Trophoblast cell (in vitro differentiated cells and primary cell): Measurements from ENCODE around the gene PPP6C.
A peak's percentile ranks its signal among the peaks of the same experiment; 100 is the strongest.
"Not testable (repeated sequence)": the region's sequence is repeated elsewhere in the genome, so short reads cannot be mapped to it uniquely, and the experiment has no call there.

Source experiments
- DNase-seq, 2 donors: peaks; one replicate each; pipeline ENCODE4 v3.0.0-alpha.2; 2016
- H2AFZ ChIP-seq: 2 replicates; pipeline ENCODE4 v1.6.1; 2013; ENCODE audit warnings: low read length, moderate library complexity, mild to moderate bottlenecking; ENCODE audit not compliant: insufficient read depth, poor library complexity
- H2AK5ac ChIP-seq: 2 replicates; pipeline ENCODE4 v1.6.1; 2013; ENCODE audit warnings: mild to moderate bottlenecking, low read length
- H2BK120ac ChIP-seq: 2 replicates; pipeline ENCODE4 v1.6.1; 2013; ENCODE audit warnings: low read length, mild to moderate bottlenecking, moderate library complexity; ENCODE audit not compliant: insufficient read depth, poor library complexity
- H2BK12ac ChIP-seq: 2 replicates; pipeline ENCODE4 v1.6.1; 2013; ENCODE audit warnings: mild to moderate bottlenecking, low read length, moderate library complexity
- H2BK5ac ChIP-seq: 2 replicates; pipeline ENCODE4 v1.6.1; 2013; ENCODE audit warnings: low read length, low read depth, moderate library complexity, mild to moderate bottlenecking; ENCODE audit not compliant: poor library complexity
- H3K14ac ChIP-seq: 2 replicates; pipeline ENCODE4 v1.6.1; 2013; ENCODE audit warnings: mild to moderate bottlenecking, low read length
- H3K18ac ChIP-seq: 2 replicates; pipeline ENCODE4 v1.6.1; 2013; ENCODE audit warnings: mild to moderate bottlenecking, low read length
- H3K23ac ChIP-seq: 2 replicates; pipeline ENCODE4 v1.6.1; 2013; ENCODE audit warnings: low read length
- H3K27ac ChIP-seq: 2 replicates; pipeline ENCODE4 v1.5.1; 2013; ENCODE audit warnings: low read depth, mild to moderate bottlenecking, inconsistent platforms, low read length, moderate library complexity
- H3K27me3 ChIP-seq: 2 replicates; pipeline ENCODE4 v1.6.1; 2013; ENCODE audit warnings: inconsistent platforms, mild to moderate bottlenecking, low read length, moderate library complexity; ENCODE audit not compliant: insufficient read depth
- H3K36me3 ChIP-seq, 2 experiments: 1 replicate in 1 of 2; 2 replicates in 1 of 2; pipeline ENCODE4 v1.6.1; 2013; ENCODE audit warnings: low read length in 2 of 2, mild to moderate bottlenecking in 2 of 2, moderate library complexity in 1 of 2; ENCODE audit not compliant: insufficient read depth in 2 of 2, control insufficient read depth in 1 of 2
- H3K4ac ChIP-seq: 2 replicates; pipeline ENCODE4 v1.6.1; 2013; ENCODE audit warnings: low read depth, mild to moderate bottlenecking, low read length, moderate library complexity
- H3K4me1 ChIP-seq, 2 experiments: 1 replicate in 1 of 2; 2 replicates in 1 of 2; pipeline ENCODE4 v1.6.1; 2013; ENCODE audit warnings: low read length in 2 of 2, mild to moderate bottlenecking in 2 of 2, moderate library complexity in 1 of 2; ENCODE audit not compliant: insufficient read depth in 2 of 2, control insufficient read depth in 1 of 2
- H3K4me2 ChIP-seq: 2 replicates; pipeline ENCODE4 v1.6.1; 2013; ENCODE audit warnings: inconsistent platforms, mild to moderate bottlenecking, low read length, moderate library complexity
- H3K4me3 ChIP-seq: 2 replicates; pipeline ENCODE4 v1.5.1; 2013; ENCODE audit warnings: mild to moderate bottlenecking, low read depth, low read length, inconsistent platforms
- H3K79me1 ChIP-seq: one replicate; pipeline ENCODE4 v1.6.1; 2013; ENCODE audit warnings: low read length
- H3K79me2 ChIP-seq: 2 replicates; pipeline ENCODE4 v1.6.1; 2013; ENCODE audit warnings: low read length, mild to moderate bottlenecking; ENCODE audit not compliant: control insufficient read depth, insufficient read depth, poor library complexity
- H3K9ac ChIP-seq: 2 replicates; pipeline ENCODE4 v1.6.1; 2013; ENCODE audit warnings: mild to moderate bottlenecking, low read length
- H3K9me3 ChIP-seq: 2 replicates; pipeline ENCODE4 v1.6.1; 2013; ENCODE audit warnings: low read depth, mild to moderate bottlenecking, control low read depth, inconsistent platforms, low read length; ENCODE audit not compliant: insufficient read depth
- H4K12ac ChIP-seq: 2 replicates; pipeline ENCODE4 v1.6.1; 2013; ENCODE audit warnings: low read depth, mild to moderate bottlenecking, low read length, moderate library complexity
- H4K8ac ChIP-seq: 2 replicates; pipeline ENCODE4 v1.6.1; 2013; ENCODE audit warnings: low read depth, mild to moderate bottlenecking, low read length, moderate library complexity
- H4K91ac ChIP-seq: one replicate; pipeline ENCODE4 v1.6.1; 2013; ENCODE audit warnings: low read depth, mild to moderate bottlenecking, low read length, moderate library complexity
- WGBS: extraction: QIAGEN DNeasy Blood & Tissue Kit; methylation state at CpG from one replicate; pipeline ENCODE4 v1.1.7; 2013; ENCODE audit warnings: missing lambda C conversion rate; ENCODE audit not compliant: insufficient read length, insufficient coverage; ENCODE audit errors: extremely low coverage; 5-methylcytosine and 5-hydroxymethylcytosine counted together

PPP6C gene

DNA sequence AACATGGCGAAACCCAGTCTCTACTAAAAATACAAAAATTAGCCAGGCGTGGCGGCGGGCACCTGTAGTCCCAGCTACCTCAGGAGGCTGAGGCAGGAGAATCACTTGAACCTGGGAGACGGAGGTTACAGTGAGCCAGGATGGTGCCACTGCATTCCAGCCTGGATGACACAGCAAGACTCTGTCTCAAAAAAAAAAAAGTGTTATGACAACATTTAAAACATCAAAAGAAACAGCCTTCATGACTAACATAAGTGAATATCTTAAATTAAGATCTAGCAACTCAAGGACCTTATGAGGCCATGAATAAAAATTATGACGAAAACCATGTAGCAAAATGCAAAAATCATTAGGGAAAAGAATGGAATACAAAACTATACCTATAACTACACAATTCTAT is 26.7 kb downstream of the PPP6C start:
- not testable (repeated sequence) for H3K4me1 ChIP-seq, H3K36me3 ChIP-seq, H3K18ac ChIP-seq, H3K14ac ChIP-seq, H2BK120ac ChIP-seq, H3K9ac ChIP-seq, H3K4ac ChIP-seq, H3K27me3 ChIP-seq, H4K8ac ChIP-seq, H3K4me3 ChIP-seq, H4K12ac ChIP-seq, H2AFZ ChIP-seq, H3K79me1 ChIP-seq, H2AK5ac ChIP-seq, H3K27ac ChIP-seq, H3K23ac ChIP-seq, H4K91ac ChIP-seq, H3K4me2 ChIP-seq, H2BK5ac ChIP-seq, H3K9me3 ChIP-seq, H2BK12ac ChIP-seq, H3K79me2 ChIP-seq
- DNase-seq: peak; percentile 51 to 82
- no CpG with 5 or more reads among the region's 6 CpGs for WGBS

DNA sequence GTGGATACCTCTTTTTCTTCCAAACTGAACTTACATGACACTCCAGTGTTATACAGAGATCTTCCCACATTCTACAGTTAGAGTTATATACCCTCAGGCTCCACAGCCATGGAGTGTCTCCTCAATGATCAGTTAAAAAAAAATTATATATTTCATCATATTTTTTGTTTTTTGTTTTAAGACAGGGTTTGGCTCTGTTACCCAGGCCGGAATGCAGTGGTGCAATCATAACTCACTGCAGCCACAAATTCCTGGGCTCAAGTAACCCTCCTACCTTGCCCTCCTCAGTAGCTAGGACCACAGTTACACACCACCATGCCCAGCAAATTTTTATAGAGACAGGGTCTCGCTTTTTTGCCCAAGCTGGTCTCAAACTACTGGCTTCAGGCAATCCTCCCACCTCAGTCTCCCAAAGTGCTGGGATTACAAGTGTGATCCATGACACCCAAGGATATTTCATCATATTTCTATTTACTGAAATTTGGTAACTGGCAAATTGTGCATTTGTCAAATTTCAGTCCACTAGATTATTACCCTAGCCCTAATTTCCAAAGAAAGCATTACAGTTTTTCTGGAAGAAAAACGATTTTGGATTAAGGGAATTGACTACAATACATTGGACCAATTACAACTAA is 28.2 kb downstream of the PPP6C start:
- Histone ChIP-seq H2AFZ (no peak overlapping the region), H3K27me3 (no peaks in the 10 kb centered on the region), H3K79me2 (no peaks in the 10 kb centered on the region), H2AK5ac (no peak overlapping the region), H3K79me1 (no peaks in the 10 kb centered on the region), H3K14ac (no peak overlapping the region), H3K18ac (no peak overlapping the region), H3K4me2 (no peak overlapping the region), H2BK12ac (no peak overlapping the region), H2BK5ac (no peak overlapping the region), H3K4ac (no peak overlapping the region), H2BK120ac (no peak overlapping the region), H3K36me3 (peaks cover 0 to 1% of the 10 kb centered on the region in 2 experiments), H4K91ac (no peak overlapping the region), H3K27ac (no peak overlapping the region), H3K9me3 (no peaks in the 10 kb centered on the region), H3K4me3 (no peak overlapping the region), H4K8ac (no peak overlapping the region), H3K23ac (no peak overlapping the region), H4K12ac (no peak overlapping the region), H3K9ac (no peak overlapping the region), H3K4me1 (no peaks in the 10 kb centered on the region)
- DNase-seq: peak; percentile 26 to 72
- no CpG with 5 or more reads among the region's 3 CpGs for WGBS

DNA sequence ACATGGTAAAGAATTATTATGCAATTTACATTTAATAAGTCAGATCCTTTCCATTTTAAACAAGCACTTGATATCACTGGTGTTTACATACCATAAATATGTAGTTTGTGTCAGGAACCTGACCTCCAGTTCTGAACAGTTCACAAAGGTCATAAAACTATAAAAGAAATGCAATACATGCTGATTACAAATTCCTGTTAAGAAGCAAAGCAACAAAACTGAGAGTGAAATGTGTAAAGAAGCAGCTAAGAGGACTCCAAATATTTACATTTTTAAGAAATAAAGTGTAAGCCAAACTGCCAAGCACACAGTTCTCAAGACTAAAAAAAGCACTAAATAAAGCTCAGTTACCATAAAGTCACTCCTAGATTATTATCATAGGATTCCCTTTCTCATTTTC is 28.9 kb downstream of the PPP6C start:
- no peak for DNase-seq
- H2AK5ac ChIP-seq: no peak overlapping the region
- H3K4me1 ChIP-seq: no peaks in the 10 kb centered on the region
- no peak overlapping the region for H4K91ac ChIP-seq
- no peak overlapping the region for H4K12ac ChIP-seq
- H2BK5ac ChIP-seq: no peak overlapping the region
- H3K27ac ChIP-seq: no peak overlapping the region
- no peak overlapping the region for H3K9ac ChIP-seq
- H3K4ac ChIP-seq: no peak overlapping the region
- no peak overlapping the region for H3K14ac ChIP-seq
- H2BK120ac ChIP-seq: no peak overlapping the region
- H3K27me3 ChIP-seq: no peaks in the 10 kb centered on the region
- H3K9me3 ChIP-seq: no peaks in the 10 kb centered on the region
- H3K4me2 ChIP-seq: no peak overlapping the region
- no peak overlapping the region for H2BK12ac ChIP-seq
- peaks cover 0 to under 1% of the 10 kb centered on the region in 2 experiments for H3K36me3 ChIP-seq
- H3K23ac ChIP-seq: no peak overlapping the region
- H3K18ac ChIP-seq: no peak overlapping the region
- H2AFZ ChIP-seq: no peak overlapping the region
- H3K4me3 ChIP-seq: no peak overlapping the region
- no peaks in the 10 kb centered on the region for H3K79me1 ChIP-seq
- H4K8ac ChIP-seq: no peak overlapping the region
- no peaks in the 10 kb centered on the region for H3K79me2 ChIP-seq

DNA sequence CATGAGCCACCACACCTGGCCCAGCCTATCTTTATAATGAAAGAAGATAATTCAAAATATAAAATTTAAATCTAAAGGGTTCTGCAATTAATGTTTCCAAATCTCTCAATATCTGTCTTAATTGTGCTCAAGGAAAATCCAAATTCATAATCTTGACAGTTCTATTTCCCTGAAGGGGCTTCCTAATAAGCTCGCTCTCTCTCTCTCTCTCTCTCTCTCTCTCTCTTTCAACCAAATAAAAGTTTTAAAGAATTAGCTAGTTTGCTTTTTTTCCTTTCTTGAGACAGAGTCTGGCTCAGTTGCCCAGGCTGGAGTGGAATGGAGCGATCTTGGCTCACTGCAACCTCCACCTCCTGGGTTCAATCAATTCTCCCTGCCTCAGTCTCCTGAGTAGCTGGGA is 33.1 kb downstream of the PPP6C start:
- Histone ChIP-seq H3K79me1 (no peaks in the 10 kb centered on the region), H3K4me1 (no peaks in the 10 kb centered on the region), H3K27me3 (no peaks in the 10 kb centered on the region), H3K4ac (no peak overlapping the region), H3K27ac (no peak overlapping the region), H2AK5ac (no peak overlapping the region), H2BK120ac (no peak overlapping the region), H3K36me3 (peaks cover 6 to 12% of the 10 kb centered on the region in 2 experiments), H2BK5ac (no peak overlapping the region), H4K8ac (no peak overlapping the region), H3K4me2 (no peak overlapping the region), H3K9ac (no peak overlapping the region), H3K9me3 (no peaks in the 10 kb centered on the region), H3K18ac (no peak overlapping the region), H3K14ac (no peak overlapping the region), H3K23ac (no peak overlapping the region), H2BK12ac (no peak overlapping the region), H2AFZ (no peak overlapping the region), H3K79me2 (no peaks in the 10 kb centered on the region), H3K4me3 (no peak overlapping the region), H4K91ac (no peak overlapping the region), H4K12ac (no peak overlapping the region)
- no peak for DNase-seq
- WGBS: no CpG with 5 or more reads among the region's 2 CpGs
